ENCODE measurements around the gene PRR16.
"Not testable (repeated sequence)": the region's sequence is repeated elsewhere in the genome, so short reads cannot be mapped to it uniquely, and the experiment has no call there.

PRR16 gene

DNA sequence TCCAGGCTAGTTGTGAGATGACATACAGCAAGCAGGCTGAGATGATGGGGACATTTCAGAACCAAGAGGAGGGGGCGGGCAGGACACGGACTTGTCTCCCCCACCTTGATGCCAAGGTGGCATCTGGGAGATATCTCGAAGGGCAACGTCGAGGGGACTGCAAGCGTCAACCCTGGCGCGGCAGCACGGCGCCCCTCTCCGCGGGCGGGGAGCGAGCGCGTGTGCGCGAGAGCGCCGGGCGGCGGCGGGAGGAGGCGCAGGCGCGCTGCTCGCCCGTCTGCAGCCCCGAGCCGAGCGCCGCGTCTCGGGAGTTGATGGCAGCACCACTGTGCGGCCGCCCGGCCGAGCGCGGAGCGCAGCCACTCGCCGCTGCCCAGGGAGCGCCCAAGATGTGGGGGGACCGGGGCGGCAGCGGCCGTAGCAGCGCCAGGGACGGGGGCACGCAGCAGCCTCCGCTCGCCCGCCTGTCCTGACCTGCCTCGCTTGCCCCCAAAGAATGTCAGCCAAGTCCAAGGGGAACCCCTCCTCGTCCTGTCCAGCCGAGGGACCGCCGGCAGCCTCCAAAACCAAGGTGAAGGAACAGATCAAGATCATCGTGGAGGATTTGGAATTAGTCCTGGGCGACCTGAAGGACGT is at the start of gene PRR16:
PRR16 (plus strand) TSS at position 310 of the 636 bp plus-strand sequence.
- peak in 1 of 2 donors; percentile 9 for DNase-seq

DNA sequence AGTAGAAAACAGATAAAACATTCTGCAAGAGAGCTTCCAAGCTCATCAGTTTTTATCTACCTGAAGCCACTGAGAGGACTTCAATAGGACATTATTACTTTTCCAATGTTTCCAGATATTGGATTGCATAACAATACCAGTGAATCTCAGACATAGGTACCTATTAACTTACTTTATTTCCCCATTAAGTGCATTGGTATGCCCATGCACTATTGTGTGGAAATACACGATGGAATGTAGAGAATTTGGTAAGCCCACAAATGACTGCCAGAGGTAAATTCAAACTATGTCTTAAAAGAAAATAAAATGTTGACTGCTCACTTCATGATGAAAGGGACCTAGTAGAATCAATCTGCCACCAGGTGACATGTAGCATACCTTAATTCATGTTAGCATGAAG is 48.1 kb upstream of the PRR16 start:
- DNase-seq: no peak

DNA sequence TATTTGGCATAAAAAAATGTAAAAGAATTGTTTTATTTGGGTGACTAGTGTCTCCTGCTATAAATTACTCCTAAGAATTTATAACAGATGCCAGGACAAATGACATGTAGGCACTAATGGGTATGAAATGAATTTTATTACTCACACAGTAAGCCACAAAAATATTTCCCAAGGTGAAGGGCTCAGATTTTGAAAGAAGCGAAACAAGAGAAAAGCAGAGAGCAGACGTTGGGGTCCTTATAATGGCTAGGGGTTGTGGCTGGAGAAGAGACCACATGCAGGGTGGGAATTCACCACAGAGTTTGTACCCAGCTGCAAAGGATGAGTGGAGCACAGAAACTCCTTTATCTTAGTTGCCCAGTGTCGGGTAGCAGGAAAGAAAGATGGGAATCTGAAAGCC is 45.0 kb upstream of the PRR16 start:
- DNase-seq: no peak

DNA sequence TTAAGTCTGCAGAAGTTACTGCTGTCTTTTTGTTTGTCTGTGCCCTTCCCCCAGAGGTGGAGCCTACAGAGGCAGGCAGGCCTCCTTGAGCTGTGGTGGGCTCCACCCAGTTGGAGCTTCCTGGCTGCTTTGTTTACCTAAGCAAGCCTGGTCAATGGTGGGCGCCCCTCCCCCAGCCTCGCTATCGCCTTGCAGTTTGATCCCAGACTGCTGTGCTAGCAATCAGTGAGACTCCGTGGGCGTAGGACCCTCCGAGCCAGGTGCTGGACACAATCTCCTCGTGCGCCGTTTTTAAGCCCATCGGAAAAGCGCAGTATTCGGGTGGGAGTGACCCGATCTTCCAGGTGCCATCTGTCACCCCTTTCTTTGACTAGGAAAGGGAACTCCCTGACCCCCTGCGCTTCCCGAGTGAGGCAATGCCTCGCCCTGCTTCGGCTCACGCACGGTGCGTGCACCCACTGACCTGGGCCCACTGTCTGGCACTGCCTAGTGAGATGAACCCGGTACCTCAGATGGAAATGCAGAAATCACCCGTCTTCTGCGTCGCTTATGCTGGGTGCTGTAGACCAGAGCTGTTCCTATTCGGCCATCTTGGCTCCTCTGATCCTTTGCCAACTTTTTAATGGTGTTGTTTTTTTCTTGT is 37.3 kb upstream of the PRR16 start:
- DNase-seq: not testable (repeated sequence)

DNA sequence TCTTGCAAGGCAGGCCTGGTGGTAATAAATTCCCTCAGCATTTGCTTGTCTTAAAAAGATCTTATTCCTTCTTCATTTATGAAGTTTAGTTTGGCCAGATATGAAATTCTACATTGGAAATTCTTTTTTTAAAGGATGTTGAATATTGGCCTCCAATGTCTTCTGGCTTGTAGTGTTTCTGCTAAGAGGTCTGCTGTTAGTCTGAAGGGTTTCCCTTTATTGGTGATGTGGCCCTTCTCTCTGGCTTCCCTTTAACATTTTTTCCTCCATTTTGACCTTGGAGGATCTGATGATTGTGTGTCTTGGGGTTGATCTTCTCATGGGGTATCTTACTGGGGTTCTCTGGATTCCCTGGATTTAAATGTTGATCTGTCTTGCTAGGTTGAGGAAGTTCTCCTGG is 33.5 kb upstream of the PRR16 start:
- DNase-seq: no peak

DNA sequence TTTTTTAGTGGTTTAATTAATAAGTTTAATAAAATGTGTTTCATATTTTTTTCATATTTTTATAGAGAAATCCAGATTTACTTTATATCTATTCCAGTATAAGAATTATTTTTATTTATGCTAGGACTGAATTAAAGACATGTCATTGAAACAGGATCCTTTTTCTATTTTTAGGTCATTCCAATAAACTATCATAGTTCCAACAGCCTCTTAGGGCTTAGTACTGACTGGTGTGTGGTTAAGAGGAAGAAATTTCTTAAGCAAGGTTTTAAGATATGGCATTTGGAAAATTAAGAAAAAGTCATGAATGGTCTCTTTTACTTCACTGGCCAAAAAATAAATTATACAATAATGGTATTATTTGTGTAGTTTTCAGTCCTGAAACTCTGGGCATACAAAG is 31.2 kb upstream of the PRR16 start:
- DNase-seq: no peak

DNA sequence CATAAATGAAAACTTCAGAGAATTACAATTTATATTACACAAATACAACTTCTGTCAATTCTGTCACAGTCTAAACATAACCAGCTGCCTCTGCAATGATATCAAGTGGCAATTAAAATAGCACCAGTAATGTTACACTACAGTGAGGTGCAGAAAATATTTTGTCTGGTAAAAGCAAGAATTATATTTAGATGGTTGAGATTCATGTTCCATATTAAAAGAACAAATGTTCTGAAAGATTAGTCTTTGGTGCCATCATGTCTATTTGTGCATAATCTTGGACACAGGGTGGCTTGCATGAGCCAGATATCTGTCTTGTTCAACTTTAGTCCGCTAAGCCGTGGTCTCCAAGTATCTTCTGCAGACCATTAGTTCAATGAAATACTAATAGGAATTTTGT is 29.0 kb upstream of the PRR16 start:
- DNase-seq: no peak

DNA sequence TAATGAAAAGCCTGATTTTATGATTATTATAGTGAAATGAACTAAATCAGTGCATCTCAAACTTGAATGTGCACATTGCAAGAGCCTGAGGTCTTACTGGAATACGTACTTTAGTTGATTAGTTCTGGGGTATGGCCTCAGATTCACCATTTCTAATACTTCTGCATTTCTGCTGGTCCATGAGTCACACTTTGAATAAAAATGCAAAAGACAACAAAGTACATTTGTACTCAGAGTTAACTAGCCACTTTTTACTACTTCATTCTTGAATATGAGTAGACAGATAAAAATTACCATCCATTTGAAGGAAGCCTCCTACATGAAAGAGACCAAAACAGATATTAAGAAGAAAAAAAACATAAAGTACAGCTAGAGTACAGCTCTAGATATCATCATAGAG is 27.1 kb upstream of the PRR16 start:
- no peak for DNase-seq

DNA sequence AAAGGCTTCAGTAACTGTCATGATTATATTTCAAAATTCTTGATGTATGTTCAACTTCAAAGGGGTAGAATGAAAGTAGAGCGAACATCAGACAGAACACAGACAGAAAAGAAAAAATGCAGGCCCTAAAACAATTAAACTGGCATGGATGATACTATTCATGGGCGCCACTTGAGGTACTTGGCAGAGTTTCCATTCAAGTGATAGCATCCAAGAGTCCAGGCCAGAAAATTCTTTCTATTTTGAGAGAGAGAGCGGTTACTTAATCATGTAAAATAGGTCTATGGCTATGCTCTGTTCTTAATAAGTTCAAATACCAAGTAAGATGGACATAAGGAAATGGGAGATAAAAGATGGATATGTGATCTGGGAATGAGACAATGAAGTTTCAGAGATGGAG is 21.4 kb upstream of the PRR16 start:
- DNase-seq: no peak

DNA sequence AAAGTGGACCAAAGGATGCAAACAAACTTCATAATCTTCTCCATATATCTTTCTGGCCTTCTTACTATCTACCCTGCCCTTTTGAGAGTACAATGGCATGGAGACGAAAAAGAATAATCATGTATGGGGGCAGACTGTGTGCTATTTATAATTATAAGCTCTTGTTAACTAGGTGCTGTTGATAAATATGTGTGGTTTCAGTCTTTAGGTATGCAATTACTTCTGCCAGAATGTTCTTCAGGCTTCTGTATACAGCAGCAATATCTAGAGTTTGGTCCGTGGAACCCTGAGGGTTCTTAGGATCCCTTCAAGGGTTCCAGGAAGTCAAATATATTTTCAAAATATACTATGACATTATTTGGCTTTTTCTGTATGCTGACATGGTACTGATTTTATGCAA is 20.5 kb upstream of the PRR16 start:
- DNase-seq: no peak

DNA sequence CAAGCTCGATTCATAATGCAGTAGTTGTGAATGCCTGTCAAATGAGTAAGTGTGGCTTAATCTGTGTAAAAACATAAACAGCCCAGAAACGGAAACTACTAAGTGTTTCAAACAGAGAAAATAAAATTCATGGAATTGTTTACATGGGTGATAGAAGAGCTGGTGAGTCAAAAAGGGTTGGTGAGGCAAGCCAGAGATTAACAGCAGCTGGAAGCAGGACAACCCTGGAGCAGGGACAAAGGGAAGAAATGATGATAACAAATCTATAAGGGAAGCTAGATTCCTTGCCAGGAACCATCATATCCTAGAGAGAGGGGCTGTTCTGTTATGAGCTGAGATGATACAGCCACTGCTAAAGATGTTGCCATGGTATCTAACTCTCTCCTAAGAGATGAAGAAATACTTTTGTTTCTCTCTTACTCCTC is 18.0 kb upstream of the PRR16 start:
- no peak for DNase-seq

DNA sequence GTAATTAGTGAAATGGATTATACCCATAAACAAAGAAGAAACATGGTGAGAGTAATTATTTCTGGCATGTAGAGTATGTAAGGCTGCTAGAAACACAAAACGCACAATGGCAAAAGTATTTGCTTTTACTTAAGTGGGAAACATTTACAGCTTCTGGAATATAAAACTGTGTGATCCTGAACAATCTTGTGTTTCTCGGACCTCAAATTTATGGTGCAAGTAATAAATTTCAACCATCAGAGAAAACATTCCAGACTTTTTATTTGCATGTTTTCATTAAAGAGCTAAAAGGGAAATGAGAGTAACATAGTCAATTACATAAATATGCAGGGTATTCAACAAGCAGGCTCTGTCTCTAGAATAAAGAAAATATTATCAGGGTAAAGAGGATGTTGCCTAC is 17.2 kb upstream of the PRR16 start:
- no peak for DNase-seq

DNA sequence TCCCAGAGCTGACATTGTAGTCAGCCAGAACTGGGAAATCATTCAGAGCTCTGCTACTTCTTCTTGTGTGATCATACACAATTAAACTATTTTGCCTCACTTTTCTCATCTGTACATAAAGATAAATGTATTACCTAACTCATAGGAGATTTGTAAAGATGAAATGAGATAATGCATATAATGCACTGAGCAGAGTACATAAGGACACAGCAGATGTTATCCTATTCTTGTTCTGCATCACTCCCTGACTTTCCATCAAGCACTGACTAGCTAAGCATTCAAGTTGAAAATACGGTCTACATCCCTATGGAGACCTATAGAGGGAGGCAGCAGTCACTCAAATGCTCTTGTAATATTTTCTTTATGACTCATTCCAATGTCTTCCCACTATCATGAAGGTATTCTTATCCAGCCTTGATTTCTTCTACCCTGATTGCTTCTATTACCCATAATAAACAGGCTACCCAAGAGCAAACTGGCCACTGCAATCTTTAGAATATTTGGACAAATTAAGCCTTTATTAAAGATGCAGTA is 16.3 kb upstream of the PRR16 start:
- no peak for DNase-seq

DNA sequence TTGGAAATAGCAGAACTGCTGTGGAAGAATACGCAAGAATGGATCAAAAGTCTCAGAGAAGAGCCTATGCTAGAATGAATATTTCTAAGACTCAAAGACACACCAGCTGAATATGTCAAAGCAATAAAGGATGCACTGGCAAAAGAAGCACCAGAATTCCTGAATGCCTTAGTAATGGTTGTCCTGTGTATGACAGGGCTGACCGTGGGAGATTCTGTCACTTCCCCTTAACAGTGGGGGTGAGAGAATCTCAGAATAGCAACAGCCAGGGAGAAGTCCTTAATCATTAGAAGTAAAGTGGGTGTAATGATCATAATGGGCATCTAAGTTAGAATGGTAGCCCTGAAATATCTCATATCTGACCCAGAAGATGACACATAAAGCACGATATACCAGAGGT is 14.6 kb upstream of the PRR16 start:
- no peak for DNase-seq

DNA sequence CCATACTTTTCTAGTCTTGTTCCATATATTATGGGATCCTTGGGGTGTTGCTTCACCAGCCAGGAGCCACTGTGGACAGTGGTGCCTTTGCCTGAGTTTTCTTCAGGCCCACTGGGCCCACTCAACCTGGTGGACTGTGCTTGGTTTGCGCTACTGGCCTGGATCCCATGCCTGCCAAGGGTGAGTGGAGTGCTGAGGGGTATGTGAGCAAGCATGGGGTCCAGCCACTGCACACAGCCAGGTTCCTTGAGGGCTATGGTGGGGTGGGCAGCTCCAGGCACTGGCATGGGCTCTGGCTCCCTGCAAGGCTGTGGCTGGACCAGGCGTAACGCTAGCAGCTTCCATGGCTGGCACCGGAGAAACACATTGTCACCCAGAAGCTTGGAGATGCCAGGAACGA is 13.2 kb upstream of the PRR16 start:
- DNase-seq: no peak

DNA sequence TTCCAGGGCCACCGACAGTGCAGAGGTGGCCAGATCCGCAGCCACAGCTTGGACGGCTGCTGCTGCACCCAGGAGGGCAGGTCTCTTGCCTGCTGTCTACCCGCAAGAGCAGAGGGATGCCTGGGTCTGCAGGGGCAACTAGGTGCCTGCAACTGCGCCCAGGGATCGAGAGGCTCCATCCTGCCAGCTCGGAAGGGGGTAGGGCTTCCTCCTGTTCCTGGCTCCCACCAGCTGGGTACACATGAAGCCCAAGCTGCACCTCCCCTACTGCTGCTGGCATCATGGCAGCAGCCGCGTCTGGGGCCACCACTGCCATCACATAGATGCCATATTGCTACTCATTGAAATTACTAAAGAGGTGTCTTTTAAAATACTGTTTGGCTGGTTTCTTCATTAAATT is 12.7 kb upstream of the PRR16 start:
- DNase-seq: no peak

DNA sequence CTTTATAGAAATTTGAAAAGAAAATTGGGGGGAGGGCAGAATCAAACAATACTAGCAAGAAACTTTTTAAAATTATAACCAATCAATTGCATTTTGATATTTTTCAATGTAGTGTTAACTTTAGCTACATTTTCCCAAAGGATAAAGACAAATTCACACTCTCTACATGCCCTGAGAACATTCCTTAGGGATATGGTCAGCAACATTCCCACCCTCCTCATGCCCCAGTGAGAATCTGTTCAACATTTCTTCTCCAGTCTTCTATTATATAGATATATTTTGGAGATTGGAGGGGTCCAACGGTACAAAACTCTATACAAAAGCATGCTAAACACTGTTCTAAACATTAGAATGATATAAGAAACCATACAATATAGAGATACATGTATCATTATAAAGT is 11.6 kb upstream of the PRR16 start:
- DNase-seq: no peak

DNA sequence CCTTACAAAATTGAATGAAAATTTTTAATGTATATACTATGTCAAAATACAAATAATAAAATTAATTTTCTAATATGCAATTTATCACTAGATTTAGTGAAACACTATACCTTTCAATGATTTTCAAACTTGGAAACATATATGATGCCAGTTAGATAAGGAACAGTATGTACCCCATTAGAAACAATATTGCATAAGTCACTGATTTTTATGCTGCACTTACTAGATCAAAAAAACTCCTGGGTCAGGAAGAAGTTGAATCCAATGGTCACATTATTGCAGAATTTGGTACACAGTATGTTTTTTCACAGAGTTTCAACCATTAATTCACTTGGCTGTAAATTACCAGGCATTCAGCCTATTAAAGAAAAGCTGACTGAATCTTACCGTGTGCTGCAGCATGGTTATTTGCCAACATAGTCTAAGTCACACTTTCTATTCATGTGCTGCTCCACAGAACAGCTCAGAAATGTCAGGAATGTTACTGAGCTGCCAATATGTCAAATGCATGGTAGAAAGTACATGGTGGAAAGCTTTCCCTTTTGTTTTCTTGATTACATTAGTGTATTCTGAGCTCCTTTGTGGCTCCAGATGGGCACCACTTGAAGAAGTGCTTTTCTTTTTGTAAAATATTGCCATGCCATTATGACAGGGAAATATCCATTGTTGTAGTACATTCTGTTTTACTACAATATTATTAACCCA is 9.9 kb upstream of the PRR16 start:
- DNase-seq: no peak

DNA sequence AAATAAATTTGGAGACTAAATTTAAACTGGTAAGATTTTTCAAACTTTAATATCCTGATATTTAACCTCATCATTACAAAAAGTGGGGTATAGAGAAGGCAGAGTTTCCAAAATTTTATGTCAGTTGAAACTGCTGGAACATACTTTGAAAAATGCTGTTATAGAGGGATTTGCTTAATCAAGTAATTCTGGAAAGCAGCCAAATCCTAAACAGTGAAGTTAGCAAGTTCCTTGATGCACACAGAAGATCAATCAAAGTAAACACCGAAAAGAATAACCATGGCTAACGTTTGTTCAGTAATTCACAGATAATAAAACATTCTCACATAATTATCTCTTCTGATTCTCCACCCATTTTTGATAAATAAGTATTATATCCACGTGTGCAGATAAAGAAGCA is 8.1 kb upstream of the PRR16 start:
- no peak for DNase-seq

DNA sequence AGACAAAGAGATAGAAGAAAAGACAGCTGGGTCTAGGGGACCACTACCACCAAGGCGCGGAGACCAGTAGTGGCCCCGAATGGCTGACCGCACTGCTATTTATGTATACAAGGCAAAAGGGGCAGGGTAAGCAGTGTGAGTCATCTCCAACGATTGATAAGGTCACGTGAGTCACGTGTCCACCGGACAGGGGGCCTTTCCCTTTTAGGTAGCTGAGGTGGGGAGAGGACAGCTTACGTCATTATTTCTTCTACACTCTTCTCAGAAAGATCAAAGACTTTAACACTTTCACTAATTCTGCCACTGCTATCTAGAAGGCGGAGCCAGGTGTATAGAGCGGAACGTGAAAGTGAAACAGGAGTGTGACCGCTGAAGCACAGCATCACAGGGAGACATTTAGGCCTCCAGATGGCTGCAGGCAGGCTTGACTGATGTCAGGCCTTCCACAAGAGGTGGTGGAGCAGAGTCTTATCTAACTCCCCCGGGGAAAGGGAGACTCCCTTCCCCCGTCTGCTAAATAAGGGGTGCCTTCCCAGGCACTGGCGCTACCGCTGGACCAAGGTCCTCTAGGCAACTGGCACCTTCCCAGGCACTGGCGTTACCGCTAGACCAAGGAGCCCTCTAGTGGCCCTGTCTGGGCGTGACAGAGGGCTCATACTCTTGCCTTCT is 6.1 kb upstream of the PRR16 start:
- DNase-seq: peak; percentile 58 to 68

DNA sequence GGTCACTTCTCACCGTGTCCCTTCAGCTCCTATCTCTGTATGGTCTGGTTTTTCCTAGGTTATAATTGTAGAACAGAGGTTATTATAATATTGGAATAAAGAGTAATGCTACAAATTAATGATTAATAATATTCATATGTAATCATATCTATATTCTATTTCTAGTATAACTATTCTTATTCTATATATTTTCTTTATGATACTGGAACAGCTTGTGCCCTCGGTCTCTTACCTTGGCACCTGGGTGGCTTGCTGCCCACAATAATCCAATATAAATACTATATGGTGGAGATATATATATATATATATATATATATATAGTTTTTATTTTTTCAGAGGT is 5.6 kb upstream of the PRR16 start:
- not testable (repeated sequence) for DNase-seq

DNA sequence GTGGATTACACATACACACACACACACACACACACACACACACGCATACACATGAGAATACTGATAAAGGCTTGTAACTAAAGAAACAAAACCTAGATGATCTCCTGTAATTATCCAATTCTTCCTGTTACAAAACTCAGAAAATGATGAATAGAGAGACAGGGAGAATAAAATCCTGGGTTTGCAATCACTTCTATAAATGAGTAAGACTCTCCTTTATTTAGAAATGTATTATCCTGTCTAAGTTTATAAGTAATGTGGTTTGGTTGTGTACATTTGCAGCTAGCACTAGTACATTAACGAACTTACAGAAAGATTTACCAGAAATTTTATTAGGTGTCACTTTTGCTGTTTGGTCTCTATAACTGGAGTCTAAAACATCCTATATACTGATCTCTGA is 2.8 kb upstream of the PRR16 start:
- DNase-seq: no peak

DNA sequence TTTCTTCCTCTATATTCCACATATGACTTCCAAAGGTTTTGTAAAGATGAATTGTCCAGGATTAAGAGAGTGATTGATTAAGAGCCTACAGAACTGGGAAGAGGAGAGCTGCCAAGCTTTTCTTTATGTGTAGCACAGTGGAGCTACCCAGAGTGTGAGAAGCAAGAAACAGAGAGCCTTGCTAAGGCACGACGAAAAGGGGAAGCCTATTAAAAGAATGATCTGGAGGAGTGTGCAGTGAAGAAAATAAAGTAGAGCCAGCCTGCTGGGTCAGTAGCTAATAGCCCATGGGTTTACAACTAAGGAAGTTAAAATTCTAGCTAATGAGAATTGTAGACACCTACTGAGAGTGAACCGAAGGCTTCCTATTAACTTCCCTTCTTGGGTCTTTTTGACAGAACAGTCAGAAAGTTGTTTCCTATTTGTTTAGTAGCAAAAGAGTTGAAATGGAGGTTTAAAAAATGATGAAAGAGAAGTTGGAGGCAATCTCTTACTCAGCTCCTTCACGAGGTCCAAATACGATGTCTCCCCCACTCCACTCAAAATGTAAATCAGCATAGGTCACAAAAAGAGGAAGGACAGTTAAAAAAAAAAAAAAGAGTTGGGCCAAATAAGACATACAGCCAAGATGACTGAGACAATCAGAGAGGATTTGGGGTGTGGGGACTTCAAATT is 957 bp upstream of the PRR16 start:
- DNase-seq: no peak
